CD4-positive, alpha-beta T cell treated with Interleukin-1 beta for 1 hour (primary cell): Measurements from ENCODE around the gene RAD50.
"Not testable (repeated sequence)": the region's sequence is repeated elsewhere in the genome, so short reads cannot be mapped to it uniquely, and the experiment has no call there.

ENCODE experiments used
- DNase-seq, 2 donors: peaks; one replicate each; pipeline ENCODE4 v3.0.0-alpha.2; 2020 to 2022

The RAD50 gene

GRCh38 chr5:132677682-132678400 lies 121.1 kb downstream of the RAD50 start:
- DNase-seq, result no peak

GRCh38 chr5:132678735-132679134 lies 122.0 kb downstream of the RAD50 start:
- no peak for DNase-seq

GRCh38 chr5:132679166-132679565 lies 122.4 kb downstream of the RAD50 start:
- no peak for DNase-seq

- DNase-seq, result no peak
Observed at GRCh38 chr5:132679717-132680380, 123.1 kb downstream of the RAD50 start.

GRCh38 chr5:132680780-132681475 lies 124.2 kb downstream of the RAD50 start:
- no peak for DNase-seq

GRCh38 chr5:132681476-132681831 lies 124.7 kb downstream of the RAD50 start:
- no peak for DNase-seq

- DNase-seq, result no peak
Observed at GRCh38 chr5:132681983-132682382, 125.2 kb downstream of the RAD50 start.

- no peak for DNase-seq
Observed at GRCh38 chr5:132684491-132684890, 127.7 kb downstream of the RAD50 start.

- no peak for DNase-seq
Observed at GRCh38 chr5:132684922-132685720, 128.3 kb downstream of the RAD50 start.

- no peak for DNase-seq
Observed at GRCh38 chr5:132686193-132686592, 129.4 kb downstream of the RAD50 start.

GRCh38 chr5:132687995-132688394 lies 131.2 kb downstream of the RAD50 start:
- DNase-seq, result peak in 1 of 2 donors; percentile 38

GRCh38 chr5:132688536-132689339 lies 132.0 kb downstream of the RAD50 start:
- peak in 1 of 2 donors; percentile 44 for DNase-seq

GRCh38 chr5:132689513-132689912 lies 132.7 kb downstream of the RAD50 start:
- no peak for DNase-seq

GRCh38 chr5:132690156-132690555 lies 133.4 kb downstream of the RAD50 start:
- DNase-seq, result no peak

- DNase-seq, result not testable (repeated sequence)
Observed at GRCh38 chr5:132691755-132692631, 135.2 kb downstream of the RAD50 start.

GRCh38 chr5:132692632-132692967 lies 135.8 kb downstream of the RAD50 start:
- no peak for DNase-seq
